Endodermal cell (in vitro differentiated cells): ENCODE data around the gene CELF1. TPM values are rescaled to one million over a fixed set of nuclear protein-coding genes. Genes with fewer than 3 reads are reported as not detected.
"Not testable (repeated sequence)": the region's sequence is repeated elsewhere in the genome, so short reads cannot be mapped to it uniquely, and the experiment has no call there.

Experiments used
- DNase-seq: peaks from one replicate; pipeline ENCODE4 v3.0.0-alpha.2; 2017
- H3K27ac ChIP-seq: 2 replicates; pipeline ENCODE4 v1.5.1; 2013; ENCODE audit warnings: mild to moderate bottlenecking, low read depth, low read length, moderate library complexity
- H3K27me3 ChIP-seq: 2 replicates; pipeline ENCODE4 v1.6.1; 2013; ENCODE audit warnings: mild to moderate bottlenecking, low read length, moderate library complexity; ENCODE audit not compliant: insufficient read depth, control insufficient read depth, poor library complexity, severe bottlenecking
- H3K36me3 ChIP-seq: 2 replicates; pipeline ENCODE4 v1.7.0; 2013; ENCODE audit warnings: mild to moderate bottlenecking, low read length, moderate library complexity; ENCODE audit not compliant: control insufficient read depth, insufficient read depth
- H3K4me1 ChIP-seq: one replicate; pipeline ENCODE4 v1.7.0; 2013; ENCODE audit warnings: low read length; ENCODE audit not compliant: control insufficient read depth, insufficient read depth
- H3K4me3 ChIP-seq: 2 replicates; pipeline ENCODE4 v1.5.1; 2013; ENCODE audit warnings: mild to moderate bottlenecking, low read length, moderate library complexity
- H3K9ac ChIP-seq: 2 replicates; pipeline ENCODE4 v1.6.1; 2013; ENCODE audit warnings: mild to moderate bottlenecking, low read length, moderate library complexity; ENCODE audit not compliant: poor library complexity, severe bottlenecking; ENCODE audit errors: extremely low read depth
- H3K9me3 ChIP-seq: 2 replicates; pipeline ENCODE4 v1.6.1; 2013; ENCODE audit warnings: mild to moderate bottlenecking, low read length, moderate library complexity; ENCODE audit not compliant: control insufficient read depth
- H3K27ac Mint-ChIP-seq: 2 replicates; pipeline ENCODE4 v1.8.0; 2020; ENCODE audit warnings: mixed read lengths
- H3K27me3 Mint-ChIP-seq: 2 replicates; pipeline ENCODE4 v1.8.0; 2021; ENCODE audit warnings: mild to moderate bottlenecking, mixed read lengths; ENCODE audit not compliant: insufficient read depth
- H3K36me3 Mint-ChIP-seq: 2 replicates; pipeline ENCODE4 v1.8.0; 2020; ENCODE audit warnings: low read depth, mixed read lengths
- H3K4me1 Mint-ChIP-seq: 2 replicates; pipeline ENCODE4 v1.8.0; 2020; ENCODE audit warnings: mixed read lengths
- H3K4me3 Mint-ChIP-seq: 2 replicates; pipeline ENCODE4 v1.8.0; 2020; ENCODE audit warnings: mild to moderate bottlenecking, moderate library complexity, mixed read lengths
- H3K9me3 Mint-ChIP-seq: 2 replicates; pipeline ENCODE4 v1.8.0; 2020; ENCODE audit warnings: mild to moderate bottlenecking, mixed read lengths
- WGBS, 2 experiments: methylation state at CpG; one replicate each; pipeline versions ENCODE4 v1.1.5 to v1.1.7; 2013; ENCODE audit warnings: missing lambda C conversion rate in 2 of 2, mixed read lengths in 1 of 2; ENCODE audit not compliant: insufficient coverage in 1 of 2, insufficient read length in 1 of 2; 5-methylcytosine and 5-hydroxymethylcytosine counted together
- total RNA-seq, 2 donors: library from RNA; stranded (reverse); fragmentation: NEBNext Ultra II Directional in 1 of 2; extraction: Animal tissue kit (Norgen Biotek cat#: 25700) in 1 of 2; gene quantifications; 2 replicates in 1 of 2; 3 replicates in 1 of 2; pipeline ENCODE4 v1.2.1, GENCODE V29; 2021
- TF ChIP-seq, protein P1 (sequence below): fragments of 200-600 bp; sonication (generic); conservative IDR thresholded peaks from 2 replicates; pipeline ENCODE4 v1.5.0; 2021; ENCODE audit warnings: antibody characterized with exemption, mild to moderate bottlenecking

Gene CELF1
- total RNA-seq, 2 donors from 2014 or later = 202 to 205 TPM

DNA sequence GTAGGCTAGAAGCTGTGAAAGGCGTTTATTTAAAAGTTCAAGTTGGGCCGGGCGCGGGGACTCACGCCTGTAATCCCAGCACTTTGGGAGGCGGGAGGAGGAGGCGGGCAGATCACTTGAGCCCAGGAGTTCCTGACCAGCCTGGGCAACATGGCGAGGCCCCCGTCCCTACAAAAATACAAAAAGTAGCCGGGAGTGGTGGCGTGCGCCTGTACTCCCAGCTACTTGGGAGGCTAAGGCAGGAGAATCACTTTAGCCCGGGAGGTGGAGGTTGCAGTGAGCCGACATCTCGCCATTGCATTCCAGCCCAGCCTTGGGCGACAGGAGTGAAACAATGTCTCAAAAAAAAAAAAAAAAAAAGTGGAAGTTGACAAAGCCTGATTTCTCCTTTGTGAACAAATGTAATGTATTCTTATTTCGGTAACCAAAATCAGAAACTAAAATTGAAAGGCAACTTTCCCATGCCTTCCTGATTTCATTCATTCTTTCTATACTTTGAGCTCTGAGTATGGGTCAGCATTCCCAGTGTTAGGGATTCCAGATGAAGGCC lies 13.3 kb upstream of the CELF1 start:
- Histone ChIP-seq H3K9ac (peak overlapping the region; percentile 95), H3K9me3 (no peaks in the 10 kb centered on the region), H3K27me3 (no peaks in the 10 kb centered on the region), H3K36me3 (peaks cover 30% of the 10 kb centered on the region), H3K27ac (no peak overlapping the region), H3K4me3 (peak overlapping the region; percentile 92), H3K4me1 (no peaks in the 10 kb centered on the region)
- Mint-ChIP-seq H3K4me3 (peak overlapping the region; percentile 80), H3K27me3 (no peaks in the 10 kb centered on the region), H3K36me3 (peaks cover 30% of the 10 kb centered on the region), H3K4me1 (peaks cover 8% of the 10 kb centered on the region), H3K9me3 (no peaks in the 10 kb centered on the region), H3K27ac (peak overlapping the region; percentile 84)
- no peak for DNase-seq
- TF ChIP-seq, protein P1, sequence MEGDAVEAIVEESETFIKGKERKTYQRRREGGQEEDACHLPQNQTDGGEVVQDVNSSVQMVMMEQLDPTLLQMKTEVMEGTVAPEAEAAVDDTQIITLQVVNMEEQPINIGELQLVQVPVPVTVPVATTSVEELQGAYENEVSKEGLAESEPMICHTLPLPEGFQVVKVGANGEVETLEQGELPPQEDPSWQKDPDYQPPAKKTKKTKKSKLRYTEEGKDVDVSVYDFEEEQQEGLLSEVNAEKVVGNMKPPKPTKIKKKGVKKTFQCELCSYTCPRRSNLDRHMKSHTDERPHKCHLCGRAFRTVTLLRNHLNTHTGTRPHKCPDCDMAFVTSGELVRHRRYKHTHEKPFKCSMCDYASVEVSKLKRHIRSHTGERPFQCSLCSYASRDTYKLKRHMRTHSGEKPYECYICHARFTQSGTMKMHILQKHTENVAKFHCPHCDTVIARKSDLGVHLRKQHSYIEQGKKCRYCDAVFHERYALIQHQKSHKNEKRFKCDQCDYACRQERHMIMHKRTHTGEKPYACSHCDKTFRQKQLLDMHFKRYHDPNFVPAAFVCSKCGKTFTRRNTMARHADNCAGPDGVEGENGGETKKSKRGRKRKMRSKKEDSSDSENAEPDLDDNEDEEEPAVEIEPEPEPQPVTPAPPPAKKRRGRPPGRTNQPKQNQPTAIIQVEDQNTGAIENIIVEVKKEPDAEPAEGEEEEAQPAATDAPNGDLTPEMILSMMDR = no peak
- 43 to 68% methylated on average over 12 to 17 of the region's 17 CpGs for WGBS, 2 experiments

DNA sequence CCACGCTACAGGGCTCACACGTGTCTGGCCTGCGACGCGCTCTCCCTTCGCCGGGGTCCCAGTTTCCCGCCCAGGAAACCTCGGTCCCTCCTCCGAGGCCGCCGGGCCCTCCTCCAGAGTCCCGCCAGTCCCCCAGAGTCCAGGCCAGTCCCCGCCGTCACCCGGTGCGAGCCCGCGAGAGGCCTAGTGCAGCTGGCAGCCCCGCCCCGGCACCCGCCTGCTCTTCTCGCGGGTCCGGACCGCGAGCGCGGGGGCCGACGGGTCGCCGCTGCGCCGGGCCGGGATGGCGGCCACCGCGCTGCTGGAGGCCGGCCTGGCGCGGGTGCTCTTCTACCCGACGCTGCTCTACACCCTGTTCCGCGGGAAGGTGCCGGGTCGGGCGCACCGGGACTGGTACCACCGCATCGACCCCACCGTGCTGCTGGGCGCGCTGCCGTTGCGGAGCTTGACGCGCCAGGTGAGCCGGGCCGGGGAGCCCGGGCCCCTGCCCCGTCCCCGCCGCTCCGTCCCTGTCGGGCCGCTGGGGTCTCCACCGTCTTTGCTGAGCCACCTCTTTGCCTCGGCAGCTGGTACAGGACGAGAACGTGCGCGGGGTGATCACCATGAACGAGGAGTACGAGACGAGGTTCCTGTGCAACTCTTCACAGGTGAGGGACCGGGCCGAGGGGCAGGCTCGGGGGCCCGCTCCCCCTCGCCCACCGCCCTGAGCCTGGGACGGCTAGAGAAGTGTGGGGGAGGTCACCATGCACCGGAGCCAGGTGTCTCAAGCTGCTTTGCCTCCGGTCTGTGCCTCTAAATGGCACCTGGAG lies 12.6 kb upstream of the CELF1 start, which contains the start of gene PTPMT1:
Gene PTPMT1, plus strand, starts transcription at position 260 of the 809 bp plus-strand sequence. Its CDS starts 24 bp downstream, at position 284.
- peak within 1 kb of the TSS; percentile 95 for H3K9ac ChIP-seq
- TF ChIP-seq, protein P1 = no peak
- Mint-ChIP-seq H3K36me3 (peaks cover 25% of the 10 kb centered on the region), H3K27me3 (no peaks in the 10 kb centered on the region), H3K27ac (peak within 1 kb of the TSS; percentile 84), H3K9me3 (no peaks in the 10 kb centered on the region), H3K4me1 (peaks cover 8% of the 10 kb centered on the region), H3K4me3 (peak within 1 kb of the TSS; percentile 80)
- H3K4me3 ChIP-seq = peak within 1 kb of the TSS; percentile 92
- H3K4me1 ChIP-seq = no peaks in the 10 kb centered on the region
- no peaks in the 10 kb centered on the region for H3K27me3 ChIP-seq
- 1 to 2% methylated on average over 24 to 86 of the region's 86 CpGs for WGBS, 2 experiments
- DNase-seq = peak; percentile 90
- no peaks in the 10 kb centered on the region for H3K9me3 ChIP-seq
- peak within 1 kb of the TSS; percentile 10 for H3K27ac ChIP-seq
- H3K36me3 ChIP-seq = peaks cover 23% of the 10 kb centered on the region

- WGBS, 2 experiments = 35% methylated on average over 11 of the region's 11 CpGs; no CpG with 5 or more reads in 1 of the 2 experiments
- TF ChIP-seq, protein P1 = no peak
- Histone ChIP-seq H3K9ac (peak overlapping the region; percentile 95), H3K4me3 (peak overlapping the region; percentile 92), H3K27ac (no peak overlapping the region), H3K36me3 (peaks cover 17% of the 10 kb centered on the region), H3K27me3 (no peaks in the 10 kb centered on the region), H3K9me3 (no peaks in the 10 kb centered on the region), H3K4me1 (no peaks in the 10 kb centered on the region)
- Mint-ChIP-seq H3K9me3 (no peaks in the 10 kb centered on the region), H3K36me3 (peaks cover 20% of the 10 kb centered on the region), H3K4me3 (peak overlapping the region; percentile 80), H3K27ac (peak overlapping the region; percentile 50), H3K4me1 (peaks cover 8% of the 10 kb centered on the region), H3K27me3 (no peaks in the 10 kb centered on the region)
- no peak for DNase-seq
Observed at GRCh38 chr11:47564933-47565339, 12.0 kb upstream of the CELF1 start.

GRCh38 chr11:47564366-47564765 lies 11.4 kb upstream of the CELF1 start:
- H3K36me3 ChIP-seq = peaks cover 11% of the 10 kb centered on the region
- not testable (repeated sequence) for H3K9me3 Mint-ChIP-seq, DNase-seq, H3K27ac ChIP-seq, H3K4me3 ChIP-seq, H3K9me3 ChIP-seq, H3K27ac Mint-ChIP-seq, H3K9ac ChIP-seq, H3K27me3 ChIP-seq, H3K27me3 Mint-ChIP-seq, H3K4me1 Mint-ChIP-seq, H3K4me1 ChIP-seq
- WGBS, 2 experiments = 93 to 95% methylated on average over 5 to 10 of the region's 10 CpGs
- H3K36me3 Mint-ChIP-seq = peaks cover 15% of the 10 kb centered on the region
- H3K4me3 Mint-ChIP-seq = peak overlapping the region; percentile 80

- H3K4me3 ChIP-seq, DNase-seq, H3K4me1 Mint-ChIP-seq, H3K36me3 ChIP-seq, H3K27ac ChIP-seq, H3K27me3 ChIP-seq, H3K9ac ChIP-seq, H3K27me3 Mint-ChIP-seq, H3K27ac Mint-ChIP-seq, H3K4me3 Mint-ChIP-seq, H3K4me1 ChIP-seq, H3K9me3 ChIP-seq, H3K9me3 Mint-ChIP-seq, H3K36me3 Mint-ChIP-seq: not testable (repeated sequence)
- 93 to 100% methylated on average over 4 of the region's 4 CpGs for WGBS, 2 experiments
Observed at GRCh38 chr11:47562393-47562792, 9.5 kb upstream of the CELF1 start.
